HCT116 (cell line): Measurements from ENCODE around the gene NFATC1.

Experiments
- ELF1 ChIP-seq: IDR thresholded peaks from 2 replicates; pipeline ENCODE4 v1.6.1; 2012; ENCODE audit warnings: low read depth, borderline replicate concordance
- TF ChIP-seq, protein P1 (sequence below), 3 experiments: fragments of 200-600 bp in 1 of 3; sonication (generic) in 1 of 3; IDR thresholded peaks in 2 of 3; conservative IDR thresholded peaks in 1 of 3; 2 replicates each; pipeline ENCODE4 v1.5.1; 2012 to 2017; ENCODE audit warnings: low read depth in 2 of 3, low read length in 2 of 3, antibody characterized with exemption in 1 of 3, borderline replicate concordance in 1 of 3, control low read depth in 1 of 3, mild to moderate bottlenecking in 1 of 3, mixed read lengths in 1 of 3, mixed run types in 1 of 3, moderate library complexity in 1 of 3; ENCODE audit not compliant: insufficient read depth in 1 of 3
- TF ChIP-seq, protein P2 (sequence below): IDR thresholded peaks from 2 replicates; pipeline ENCODE4 v1.6.1; 2012

DNA sequence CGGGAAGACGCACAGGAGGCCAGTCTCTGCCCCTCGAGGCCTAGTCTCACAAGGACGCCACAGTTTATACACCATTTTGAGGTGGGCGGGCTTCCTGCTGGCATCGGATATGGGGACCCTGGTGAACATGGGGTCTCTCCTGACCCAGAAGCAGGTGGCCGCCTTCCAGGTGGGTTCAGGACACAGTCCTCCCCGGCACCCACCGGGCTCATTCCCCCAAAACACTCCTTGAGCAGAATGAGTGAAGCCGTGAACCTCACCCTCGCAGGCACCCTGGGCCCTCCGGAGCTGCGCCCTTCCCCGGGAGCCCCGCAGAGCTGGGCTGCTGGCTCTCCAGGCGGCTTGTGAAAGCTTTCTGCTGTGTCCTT is 6.5 kb downstream of the NFATC1 start:
- TF ChIP-seq, protein P1, sequence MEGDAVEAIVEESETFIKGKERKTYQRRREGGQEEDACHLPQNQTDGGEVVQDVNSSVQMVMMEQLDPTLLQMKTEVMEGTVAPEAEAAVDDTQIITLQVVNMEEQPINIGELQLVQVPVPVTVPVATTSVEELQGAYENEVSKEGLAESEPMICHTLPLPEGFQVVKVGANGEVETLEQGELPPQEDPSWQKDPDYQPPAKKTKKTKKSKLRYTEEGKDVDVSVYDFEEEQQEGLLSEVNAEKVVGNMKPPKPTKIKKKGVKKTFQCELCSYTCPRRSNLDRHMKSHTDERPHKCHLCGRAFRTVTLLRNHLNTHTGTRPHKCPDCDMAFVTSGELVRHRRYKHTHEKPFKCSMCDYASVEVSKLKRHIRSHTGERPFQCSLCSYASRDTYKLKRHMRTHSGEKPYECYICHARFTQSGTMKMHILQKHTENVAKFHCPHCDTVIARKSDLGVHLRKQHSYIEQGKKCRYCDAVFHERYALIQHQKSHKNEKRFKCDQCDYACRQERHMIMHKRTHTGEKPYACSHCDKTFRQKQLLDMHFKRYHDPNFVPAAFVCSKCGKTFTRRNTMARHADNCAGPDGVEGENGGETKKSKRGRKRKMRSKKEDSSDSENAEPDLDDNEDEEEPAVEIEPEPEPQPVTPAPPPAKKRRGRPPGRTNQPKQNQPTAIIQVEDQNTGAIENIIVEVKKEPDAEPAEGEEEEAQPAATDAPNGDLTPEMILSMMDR (IDR thresholded peaks at IDR 0.05 in 2 of 3, conservative IDR thresholded peaks at IDR 0.05 in 1 of 3; ENCODE audit: borderline replicate concordance in 1 of 3, insufficient read depth in 1 of 3, low read depth in 2 of 3, low read length in 2 of 3), result no peak
- TF ChIP-seq, protein P2, sequence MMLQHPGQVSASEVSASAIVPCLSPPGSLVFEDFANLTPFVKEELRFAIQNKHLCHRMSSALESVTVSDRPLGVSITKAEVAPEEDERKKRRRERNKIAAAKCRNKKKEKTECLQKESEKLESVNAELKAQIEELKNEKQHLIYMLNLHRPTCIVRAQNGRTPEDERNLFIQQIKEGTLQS, result no peak
- TF ChIP-seq ELF1, result no peak
